A549 treated with AZD9567 at 1 μM for 4 hours (cell line): ENCODE data around the gene PAQR7. TPM values are rescaled to one million over a fixed set of nuclear protein-coding genes. Genes with fewer than 3 reads are reported as not detected.

Experiments used
- total RNA-seq: library from RNA; stranded (reverse); fragments of 200-300 nt; extraction: Qiagen RNA extraction; gene quantifications from 5 replicates; pipeline ENCODE4 v1.2.3, GENCODE V29; 2022; ENCODE audit not compliant: insufficient read depth

The PAQR7 gene
- total RNA-seq: 4.3 to 5.8 TPM (median 5.4 TPM) in 5 replicates

GRCh38 chr1:25875154-25875855, at the start of gene PAQR7:
Gene PAQR7, minus strand, starts transcription at chr1:25875708. Its CDS starts 11,869 bp downstream, at chr1:25863839.

GRCh38 chr1:25905680-25906643, 30.5 kb upstream of the PAQR7 start, which contains the start of gene STMN1:
Gene STMN1, minus strand, starts transcription at chr1:25906419. Its CDS starts 1,743 bp downstream, at chr1:25904676.

GRCh38 chr1:25858906-25859789, 16.4 kb downstream of the PAQR7 start, which contains the start of gene AUNIP:
Gene AUNIP, minus strand, starts transcription at chr1:25859457. Its CDS starts 100 bp downstream, at chr1:25859357.

GRCh38 chr1:25819491-25820246, 55.8 kb downstream of the PAQR7 start, which contains the start of gene MTFR1L:
Gene MTFR1L, plus strand, starts transcription at chr1:25819954. Its CDS starts 3,151 bp downstream, at chr1:25823105.

Other genes starting within 250 kb of the PAQR7 start
- gene SELENON, start 75.5 kb downstream of the PAQR7 start, total RNA-seq: 58.3 to 62.7 TPM (median 60.2 TPM) in 5 replicates
- 13.9 to 24.9 TPM (median 22.8 TPM) in 5 replicates for gene MTFR1L, start 55.8 kb downstream of the PAQR7 start, total RNA-seq
- 8.2 to 9.1 TPM (median 8.7 TPM) in 5 replicates for gene AUNIP, start 16.3 kb downstream of the PAQR7 start, total RNA-seq
- gene STMN1, start 30.7 kb upstream of the PAQR7 start, total RNA-seq: 127 to 228 TPM (median 213 TPM) in 5 replicates
- gene PAFAH2, start 122.4 kb upstream of the PAQR7 start, total RNA-seq: 6.4 to 9.0 TPM (median 6.6 TPM) in 5 replicates
- not detected in 5 replicates for gene EXTL1, start 146.1 kb upstream of the PAQR7 start, total RNA-seq
- gene SLC30A2, start 170.4 kb upstream of the PAQR7 start, total RNA-seq: 0.11 to 0.29 TPM (median 0.21 TPM) in 4 of 5 replicates, not detected in the other
- gene TRIM63, start 191.9 kb upstream of the PAQR7 start, total RNA-seq: 0.77 to 1.5 TPM (median 0.94 TPM) in 5 replicates
- 1.4 to 2.3 TPM (median 1.8 TPM) in 5 replicates for gene PDIK1L, start 236.1 kb upstream of the PAQR7 start, total RNA-seq